Keratinocyte (primary cell): Measurements from ENCODE around the gene KLK7. TPM values are rescaled to one million over a fixed set of nuclear protein-coding genes. Genes with fewer than 3 reads are reported as not detected.
"Not testable (repeated sequence)": the region's sequence is repeated elsewhere in the genome, so short reads cannot be mapped to it uniquely, and the experiment has no call there.

ENCODE experiments used
- DNase-seq: peaks from one replicate; pipeline ENCODE4 v3.0.0-alpha.2; 2011; ENCODE audit warnings: low read depth, missing footprints, low spot score
- FAIRE-seq: peaks from 2 replicates; lab custom pipeline; 2011; peaks lifted over from hg19 to GRCh38; lab: Jason Lieb, UNC
- H2AFZ ChIP-seq: 2 replicates; pipeline ENCODE4 v1.6.0; 2012; ENCODE audit warnings: low read length, control low read depth, inconsistent platforms; ENCODE audit not compliant: control insufficient read depth
- H3K27ac ChIP-seq: 2 replicates; pipeline ENCODE4 v1.5.1; 2011; ENCODE audit warnings: low read length; ENCODE audit not compliant: control insufficient read depth, insufficient read depth
- H3K27me3 ChIP-seq: 3 replicates; pipeline ENCODE4 v1.6.0; 2011; ENCODE audit warnings: low read length; ENCODE audit not compliant: control insufficient read depth, insufficient read depth; ENCODE audit errors: extremely low read depth
- H3K36me3 ChIP-seq, 2 experiments: 2 replicates in 1 of 2; 3 replicates in 1 of 2; pipeline ENCODE4 v1.5.1; 2011; ENCODE audit warnings: low read length in 2 of 2, mild to moderate bottlenecking in 1 of 2; ENCODE audit not compliant: control insufficient read depth in 2 of 2, insufficient read depth in 2 of 2; ENCODE audit errors: extremely low read depth in 1 of 2
- H3K4me1 ChIP-seq: 3 replicates; pipeline ENCODE4 v1.5.1; 2011; ENCODE audit warnings: low read length; ENCODE audit not compliant: control insufficient read depth, insufficient read depth; ENCODE audit errors: extremely low read depth
- H3K4me2 ChIP-seq: 3 replicates; pipeline ENCODE4 v1.6.0; 2011; ENCODE audit warnings: low read depth, low read length; ENCODE audit not compliant: control insufficient read depth, insufficient read depth; ENCODE audit errors: extremely low read depth
- H3K4me3 ChIP-seq, 3 experiments: fragments of 200-600 bp in 1 of 3; sonication (generic) in 1 of 3; 2 replicates in 2 of 3; 3 replicates in 1 of 3; pipeline ENCODE4 v1.5.1; 2011 to 2016; ENCODE audit warnings: low read length in 3 of 3, mild to moderate bottlenecking in 3 of 3, control low read depth in 2 of 3, inconsistent platforms in 1 of 3, low read depth in 1 of 3, mixed read lengths in 1 of 3, mixed run types in 1 of 3, moderate library complexity in 1 of 3; ENCODE audit not compliant: control insufficient read depth in 2 of 3, insufficient read depth in 2 of 3; ENCODE audit errors: extremely low read depth in 1 of 3
- H3K79me2 ChIP-seq: 2 replicates; pipeline ENCODE4 v1.6.0; 2012; ENCODE audit warnings: low read length; ENCODE audit not compliant: control insufficient read depth, insufficient read depth
- H3K9ac ChIP-seq: 3 replicates; pipeline ENCODE4 v1.6.0; 2011; ENCODE audit warnings: low read length; ENCODE audit not compliant: control insufficient read depth, insufficient read depth; ENCODE audit errors: extremely low read depth
- H3K9me1 ChIP-seq: 3 replicates; pipeline ENCODE4 v1.6.0; 2011; ENCODE audit warnings: low read length; ENCODE audit not compliant: control insufficient read depth, insufficient read depth; ENCODE audit errors: extremely low read depth
- H3K9me3 ChIP-seq: 2 replicates; pipeline ENCODE4 v1.5.1; 2012; ENCODE audit warnings: low read depth, low read length; ENCODE audit not compliant: control insufficient read depth
- H4K20me1 ChIP-seq: 3 replicates; pipeline ENCODE4 v1.6.0; 2011; ENCODE audit warnings: low read length; ENCODE audit not compliant: control insufficient read depth, insufficient read depth; ENCODE audit errors: extremely low read depth
- CTCF ChIP-seq, 3 experiments: IDR thresholded peaks in 1 of 3; conservative IDR thresholded peaks in 1 of 3; optimal IDR thresholded peaks in 1 of 3; 2 replicates in 2 of 3; 3 replicates in 1 of 3; pipeline versions ENCODE3 to v1.5.1; 2011; ENCODE audit warnings: low read length in 3 of 3, mild to moderate bottlenecking in 3 of 3, moderate library complexity in 2 of 3, control low read depth in 1 of 3, inconsistent platforms in 1 of 3; ENCODE audit not compliant: insufficient read depth in 2 of 3; ENCODE audit errors: extremely low read depth in 1 of 3
- EZH2 ChIP-seq: IDR thresholded peaks from one replicate; pipeline ENCODE4 v1.6.1; 2012; ENCODE audit warnings: inconsistent platforms, mild to moderate bottlenecking, low read length, moderate library complexity
- dilution Hi-C: fragments of 300-500 bp; cut with MboI; formaldehyde crosslinking; loops from one replicate; pipeline ENCODE4 v1.7.0; 2020; ENCODE audit warnings: low sequenced_read_pairs; ENCODE audit not compliant: extremely low pct_ligation_motif_present
- polyA plus RNA-seq, 5 experiments: library from polyadenylated mRNA; depleted of rRNA in 3 of 5; stranded (reverse) in 3 of 5; stranded (forward) in 1 of 5; unstranded in 1 of 5; fragments of >200 nt; gene quantifications; 1 replicate in 1 of 5; 2 replicates in 3 of 5; 3 replicates in 1 of 5; pipeline versions ENCODE4 v1.2.1 to v1.2.3, GENCODE V29; 2011 to 2012; ENCODE audit warnings: missing spikeins in 2 of 5, low read depth in 1 of 5, low replicate concordance in 1 of 5

KLK7 gene
- polyA plus RNA-seq, 1 donor (not counting 4 experiments of a cell fraction or from before 2014, with no cell fraction given), result 29.2 TPM

- no peaks in the 10 kb centered on the region for H3K79me2 ChIP-seq
- no peak overlapping the region for H3K9ac ChIP-seq
- dilution Hi-C loops, result no loop called here
- H2AFZ ChIP-seq, result no peak overlapping the region
- no peak for TF ChIP-seq EZH2
- TF ChIP-seq CTCF (optimal IDR thresholded peaks at IDR 0.05 in 1 of 3, IDR thresholded peaks at IDR 0.05 in 1 of 3, conservative IDR thresholded peaks at IDR 0.05 in 1 of 3; ENCODE audit: extremely low read depth in 1 of 3, insufficient read depth in 2 of 3, low read length in 3 of 3), result no peak
- H4K20me1 ChIP-seq, result no peaks in the 10 kb centered on the region
- H3K4me2 ChIP-seq, result no peak overlapping the region
- H3K4me3 ChIP-seq, result no peak overlapping the region
- no peaks in the 10 kb centered on the region for H3K36me3 ChIP-seq
- H3K9me1 ChIP-seq, result no peaks in the 10 kb centered on the region
- no peak overlapping the region for H3K27ac ChIP-seq
- peaks cover 15% of the 10 kb centered on the region for H3K4me1 ChIP-seq
- no peaks in the 10 kb centered on the region for H3K9me3 ChIP-seq
- H3K27me3 ChIP-seq, result no peaks in the 10 kb centered on the region
- FAIRE-seq (no peak), DNase-seq (no peak)
Measured at GRCh38 chr19:50974702-50975556, 8.8 kb downstream of the KLK7 start.

- DNase-seq (no peak), FAIRE-seq (no peak)
- Histone ChIP-seq H3K27ac (no peak overlapping the region), H3K4me3 (no peak overlapping the region), H3K9ac (no peak overlapping the region), H3K27me3 (no peaks in the 10 kb centered on the region), H3K79me2 (no peaks in the 10 kb centered on the region), H3K4me1 (peaks cover 21% of the 10 kb centered on the region), H3K4me2 (no peak overlapping the region), H4K20me1 (no peaks in the 10 kb centered on the region), H2AFZ (no peak overlapping the region), H3K9me3 (no peaks in the 10 kb centered on the region), H3K36me3 (no peaks in the 10 kb centered on the region), H3K9me1 (no peaks in the 10 kb centered on the region)
- dilution Hi-C loops, result no loop called here
- no peak for TF ChIP-seq EZH2
- TF ChIP-seq CTCF (optimal IDR thresholded peaks at IDR 0.05 in 1 of 3, IDR thresholded peaks at IDR 0.05 in 1 of 3, conservative IDR thresholded peaks at IDR 0.05 in 1 of 3; ENCODE audit: extremely low read depth in 1 of 3, insufficient read depth in 2 of 3, low read length in 3 of 3), result no peak
Measured at GRCh38 chr19:50972795-50973376, 10.8 kb downstream of the KLK7 start.

GRCh38 chr19:50969810-50970209 lies 13.9 kb downstream of the KLK7 start:
- H3K36me3 ChIP-seq, H3K27ac ChIP-seq, H3K79me2 ChIP-seq, dilution Hi-C loops, H3K9me3 ChIP-seq, H3K27me3 ChIP-seq, H3K9me1 ChIP-seq, H4K20me1 ChIP-seq, DNase-seq, FAIRE-seq: not testable (repeated sequence)
- H2AFZ ChIP-seq, result peak overlapping the region; percentile 66
- peak overlapping the region; percentile 67 for H3K4me2 ChIP-seq
- H3K4me1 ChIP-seq, result peaks cover 15% of the 10 kb centered on the region
- H3K4me3 ChIP-seq, result peak overlapping the region in 1 of 3 experiments; percentile 43
- H3K9ac ChIP-seq, result peak overlapping the region; percentile 33
